ENCODE results near the gene ZNF37A.
"Not testable (repeated sequence)": the region's sequence is repeated elsewhere in the genome, so short reads cannot be mapped to it uniquely, and the experiment has no call there.

Gene ZNF37A

DNA sequence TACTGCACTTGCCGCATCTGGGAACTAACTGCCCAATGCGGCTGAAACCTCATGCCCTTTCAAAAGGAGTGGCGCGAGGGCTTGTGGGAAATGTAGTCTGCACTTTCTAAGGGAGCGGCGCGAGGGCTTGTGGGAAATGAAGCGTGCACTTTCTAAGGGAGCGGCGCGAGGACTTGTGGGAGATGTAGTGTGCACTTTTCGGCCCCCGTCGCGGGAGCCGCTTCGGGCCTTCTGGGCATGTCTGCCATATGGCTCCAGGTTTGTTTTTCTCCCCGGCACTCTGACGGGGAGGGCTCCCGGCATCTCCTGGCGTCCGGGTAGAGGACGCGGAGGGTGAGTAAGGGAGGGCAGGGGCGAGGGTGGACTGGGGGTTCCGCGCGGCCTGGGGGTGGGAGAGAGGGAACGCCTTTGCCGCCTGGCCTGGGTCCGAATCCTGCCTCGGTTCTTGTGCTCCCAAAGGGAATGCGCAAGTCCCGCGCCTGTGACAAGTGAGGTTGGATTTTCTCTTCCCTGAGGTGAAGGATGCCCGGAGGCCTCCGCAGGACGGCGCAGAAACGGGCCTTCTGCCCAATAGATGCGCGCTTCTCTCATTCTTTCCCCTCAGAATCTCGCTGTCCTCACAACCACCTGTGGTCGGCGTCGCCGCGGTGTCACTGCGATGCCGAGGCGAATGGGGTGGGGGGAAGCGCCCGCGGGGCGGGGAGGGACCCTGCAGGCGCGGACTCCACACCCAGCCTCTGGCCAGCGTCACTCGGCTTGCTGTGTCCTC is at the start of gene ZNF37A:
Gene ZNF37A (plus strand): TSS at position 180 of the 769 bp plus-strand sequence. CDS start 2,281 bp downstream, outside the sequence.
- DNase-seq: peak; percentile 93

DNA sequence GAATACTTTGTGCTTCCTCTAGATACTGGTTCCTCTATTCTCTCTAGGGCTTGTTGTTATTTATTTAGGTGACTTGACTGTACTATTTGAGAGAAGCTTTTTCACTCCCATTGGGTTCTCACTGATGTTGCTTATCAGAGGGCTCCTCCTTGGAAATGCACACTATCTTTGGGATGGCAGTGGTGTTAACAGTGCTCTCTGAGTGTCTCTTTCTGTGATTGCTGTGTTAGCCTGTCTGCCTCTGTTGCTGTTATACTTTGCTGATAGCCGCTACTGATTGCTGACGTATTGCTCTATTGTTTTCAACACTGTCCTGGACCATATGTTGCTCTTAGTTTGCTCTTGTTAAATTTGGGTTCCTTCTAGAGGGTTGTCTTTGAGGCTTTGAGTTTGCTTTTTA is 49.0 kb upstream of the ZNF37A start:
- no peak for DNase-seq

DNA sequence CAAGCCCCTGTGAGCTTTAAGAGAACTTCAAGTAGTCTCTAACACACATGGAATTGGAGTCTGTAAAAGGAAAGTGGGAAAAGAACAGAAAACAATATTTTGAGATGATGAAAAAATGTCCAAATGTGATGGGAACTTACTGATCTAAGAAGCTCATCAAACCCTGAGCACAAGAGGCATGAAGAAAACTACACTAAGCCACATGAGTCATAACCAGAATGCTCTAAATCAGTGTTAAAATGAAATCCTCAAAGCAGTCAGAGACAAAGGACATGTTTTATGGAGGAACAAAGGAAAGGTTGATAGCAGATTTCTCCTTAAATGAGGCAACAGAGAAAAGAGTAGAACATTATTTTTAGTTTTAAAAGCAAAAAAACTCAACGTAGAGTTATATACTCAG is 46.5 kb upstream of the ZNF37A start:
- DNase-seq: no peak

DNA sequence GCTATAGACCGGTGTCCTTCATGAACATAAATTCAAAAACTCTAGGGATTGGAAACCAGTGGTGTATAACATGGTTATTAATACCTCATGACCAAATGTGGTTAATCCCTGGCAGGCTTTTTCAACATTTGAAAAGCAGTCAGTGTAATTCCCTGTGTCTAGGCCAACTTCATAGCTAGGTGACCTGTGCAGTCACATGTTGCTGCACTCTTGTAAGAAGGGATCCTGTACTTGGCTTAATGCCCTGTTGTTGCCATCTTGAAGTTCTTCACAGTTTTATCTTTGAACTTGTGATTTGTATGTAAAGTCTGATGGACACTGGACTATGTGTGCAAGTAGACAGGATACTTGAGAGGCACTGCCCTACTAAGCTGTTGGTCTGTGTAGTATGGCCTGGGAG is 43.9 kb upstream of the ZNF37A start:
- DNase-seq: no peak

DNA sequence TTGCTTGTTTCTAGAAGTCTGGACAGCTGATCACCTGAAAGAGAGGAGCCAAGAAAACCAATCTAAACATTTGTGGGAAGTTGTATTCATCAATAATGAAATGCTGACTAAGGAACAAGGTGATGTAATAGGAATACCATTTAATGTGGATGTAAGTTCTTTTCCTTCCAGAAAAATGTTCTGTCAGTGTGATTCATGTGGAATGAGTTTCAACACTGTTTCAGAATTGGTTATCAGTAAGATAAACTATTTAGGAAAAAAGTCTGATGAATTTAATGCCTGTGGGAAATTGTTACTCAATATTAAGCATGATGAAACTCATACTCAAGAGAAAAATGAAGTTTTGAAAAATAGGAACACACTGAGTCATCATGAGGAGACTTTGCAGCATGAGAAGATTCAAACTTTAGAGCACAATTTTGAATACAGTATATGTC is 39.8 kb upstream of the ZNF37A start:
- DNase-seq: peak; percentile 27

DNA sequence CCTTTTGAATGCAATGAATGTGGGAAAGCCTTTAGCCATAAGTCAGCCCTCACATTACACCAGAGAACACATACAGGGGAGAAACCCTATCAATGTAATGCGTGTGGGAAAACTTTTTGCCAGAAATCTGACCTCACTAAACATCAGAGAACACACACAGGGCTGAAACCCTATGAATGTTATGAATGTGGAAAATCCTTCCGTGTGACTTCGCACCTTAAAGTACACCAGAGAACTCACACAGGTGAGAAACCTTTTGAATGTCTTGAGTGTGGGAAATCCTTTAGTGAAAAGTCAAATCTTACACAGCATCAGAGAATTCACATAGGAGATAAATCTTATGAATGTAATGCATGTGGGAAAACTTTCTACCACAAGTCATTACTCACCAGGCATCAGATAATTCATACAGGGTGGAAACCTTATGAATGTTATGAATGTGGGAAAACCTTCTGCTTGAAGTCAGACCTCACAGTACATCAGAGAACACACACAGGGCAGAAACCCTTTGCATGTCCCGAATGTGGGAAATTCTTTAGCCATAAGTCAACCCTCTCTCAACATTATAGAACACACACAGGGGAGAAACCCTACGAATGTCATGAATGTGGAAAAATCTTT is 38.8 kb upstream of the ZNF37A start:
- not testable (repeated sequence) for DNase-seq

DNA sequence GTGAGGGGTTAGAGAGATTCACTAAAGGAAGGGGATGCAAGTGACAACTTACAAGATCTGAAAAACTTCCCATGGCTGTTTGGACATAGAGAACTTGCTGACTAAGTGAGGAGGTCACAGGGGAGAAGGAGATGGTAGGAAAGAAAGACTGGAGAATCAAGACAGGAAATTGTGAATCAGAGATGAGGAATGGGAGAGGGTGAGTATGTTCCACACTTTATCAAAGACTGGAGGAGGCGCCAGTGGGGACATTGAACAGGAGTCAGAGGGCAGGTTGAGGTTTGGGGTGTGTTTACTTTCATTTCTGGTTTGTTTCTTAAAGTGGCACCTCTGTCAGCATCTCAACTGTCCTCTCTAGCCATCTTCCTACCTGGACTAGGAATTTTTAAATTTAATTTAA is 24.5 kb upstream of the ZNF37A start:
- DNase-seq: peak; percentile 56

DNA sequence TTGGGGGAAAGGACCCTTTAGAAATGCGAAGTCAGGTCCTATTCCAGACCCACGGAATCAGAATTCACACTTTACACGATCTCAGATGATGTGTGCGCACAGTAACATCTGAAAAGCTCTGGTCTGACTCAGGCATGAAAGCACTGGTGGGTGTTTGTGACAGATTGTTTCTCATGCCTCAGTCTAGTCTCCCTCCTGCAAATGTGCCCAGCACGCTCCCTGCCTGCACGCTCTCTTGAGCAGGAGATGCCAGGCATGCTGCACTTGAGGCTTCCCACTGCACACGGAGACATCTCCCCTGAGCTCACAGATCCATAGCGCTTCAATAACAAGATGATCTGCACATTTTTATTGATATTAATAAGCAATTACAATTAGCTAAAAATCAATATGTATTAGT is 23.6 kb upstream of the ZNF37A start:
- DNase-seq: no peak

DNA sequence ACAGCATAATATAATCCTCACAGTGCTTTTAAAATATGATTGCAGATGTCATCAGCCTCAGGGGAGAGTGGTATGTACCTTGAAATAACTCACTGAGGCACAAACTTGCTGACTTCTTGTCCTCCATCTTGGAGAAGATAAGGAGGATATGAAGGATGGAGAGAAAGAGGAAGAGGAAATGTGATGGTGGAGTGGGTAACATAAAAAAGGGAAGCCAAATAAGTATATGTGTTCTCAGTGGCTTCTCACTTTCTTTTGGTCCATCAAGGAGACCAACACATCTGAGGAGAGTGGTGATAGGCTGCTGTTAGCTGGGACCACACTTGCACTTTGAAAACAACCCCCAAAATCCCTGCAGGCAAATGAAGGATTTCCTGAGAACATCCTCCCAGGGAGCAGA is 21.6 kb upstream of the ZNF37A start:
- no peak for DNase-seq

DNA sequence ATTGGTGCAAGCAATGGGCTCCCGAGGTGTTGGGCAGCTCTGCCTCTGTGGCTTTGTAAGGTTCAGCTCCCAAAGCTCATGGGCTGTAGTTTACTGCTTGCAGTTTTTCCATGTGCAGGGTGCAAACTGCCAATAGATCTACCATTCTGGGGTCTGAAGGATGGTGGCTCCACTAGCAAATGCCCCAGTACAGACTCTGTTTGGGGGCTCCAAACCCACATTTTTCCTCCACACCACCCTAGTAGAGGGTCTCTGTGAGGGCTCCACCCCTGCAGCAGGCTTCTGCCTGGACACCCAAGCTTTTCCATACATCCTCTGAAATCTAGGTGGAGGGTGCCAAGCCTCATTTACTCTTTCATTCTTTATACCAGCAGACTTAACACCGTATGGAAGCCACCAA is 17.4 kb upstream of the ZNF37A start:
- no peak for DNase-seq

DNA sequence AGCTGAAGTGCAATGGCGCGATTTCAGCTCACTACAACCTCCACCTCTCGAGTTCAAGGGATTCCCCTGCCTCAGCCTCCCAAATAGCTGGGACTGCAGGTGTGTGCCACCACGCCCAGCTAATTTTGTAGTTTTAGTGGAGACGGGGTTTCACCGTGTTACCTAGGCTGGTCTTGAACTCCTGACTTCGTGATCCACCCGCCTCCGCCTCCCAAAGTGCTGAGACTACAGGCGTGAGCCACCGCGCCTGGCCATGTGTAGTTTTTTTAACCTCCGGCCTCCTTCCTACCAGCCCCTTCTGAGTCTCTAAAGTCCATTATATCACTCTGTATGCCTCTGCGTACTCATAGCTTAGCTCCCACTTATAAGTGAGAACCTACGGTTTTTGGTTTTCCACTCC is 819 bp upstream of the ZNF37A start:
- not testable (repeated sequence) for DNase-seq

DNA sequence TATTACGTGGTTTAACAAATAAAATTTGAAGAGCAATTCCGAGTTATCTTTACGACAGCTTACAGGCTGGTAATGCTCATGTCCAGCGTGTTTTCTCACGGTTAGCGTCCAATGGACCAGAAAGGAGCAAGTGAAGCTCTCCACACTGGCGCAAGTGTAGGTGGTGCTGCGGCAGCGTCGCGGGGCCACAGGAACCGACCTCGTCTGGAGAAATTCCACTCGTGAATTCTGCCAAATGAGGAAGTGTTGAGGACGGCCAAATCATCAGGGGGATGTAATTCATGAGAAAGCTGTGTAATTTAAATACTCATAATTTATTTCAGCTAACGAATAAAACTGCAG is 350 bp upstream of the ZNF37A start:
- no peak for DNase-seq

DNA sequence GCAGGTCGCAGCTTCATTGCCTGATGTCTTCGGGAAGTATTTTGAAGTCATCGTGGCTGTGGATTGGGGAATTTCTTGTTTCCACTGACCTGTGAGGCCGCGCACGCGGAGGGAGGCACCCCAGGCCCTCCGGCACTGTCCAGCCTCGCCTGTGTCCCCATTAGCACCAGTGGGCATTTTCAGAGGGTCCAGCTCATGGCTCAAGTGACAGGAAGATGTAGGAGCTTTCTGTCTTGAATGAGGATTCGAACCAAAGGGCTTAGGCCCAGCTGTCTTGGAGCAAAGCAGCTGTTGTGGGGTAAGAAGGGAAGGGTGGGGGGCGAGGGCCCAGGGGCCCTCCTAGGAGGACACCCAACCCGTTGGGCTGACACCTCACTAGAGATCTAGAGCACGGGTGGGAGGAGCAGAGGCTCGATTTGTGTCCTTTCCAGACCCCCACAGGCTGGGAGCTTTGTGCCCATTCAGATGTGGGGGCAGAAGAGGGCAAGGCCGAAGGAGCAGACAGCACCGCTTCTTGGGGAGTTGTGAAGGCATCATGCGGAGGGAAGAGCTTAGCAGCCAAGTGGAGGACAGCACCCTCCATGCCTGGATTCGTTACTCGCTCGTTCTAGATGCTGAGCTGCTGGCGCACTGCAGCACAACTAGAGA is 914 bp downstream of the ZNF37A start:
- DNase-seq: no peak

DNA sequence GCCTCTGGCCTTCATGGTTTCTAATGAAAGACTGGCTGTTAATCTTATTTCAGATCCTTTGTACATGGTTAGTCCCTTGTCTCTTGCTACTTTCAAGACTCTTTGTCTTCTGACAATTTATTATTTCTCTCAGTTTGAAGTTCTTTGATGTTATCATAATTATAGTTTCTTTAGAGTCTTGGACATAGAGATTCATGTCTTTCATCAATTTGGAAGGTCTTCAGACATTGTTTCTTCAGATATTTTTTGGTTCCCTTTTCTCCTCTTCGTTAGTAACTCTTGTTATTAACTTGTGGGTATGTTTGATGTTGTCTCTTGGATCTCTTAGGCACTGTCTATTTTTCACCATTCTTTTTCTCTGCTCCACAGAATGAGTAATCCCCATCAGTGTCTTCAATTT is 8.7 kb downstream of the ZNF37A start:
- no peak for DNase-seq

DNA sequence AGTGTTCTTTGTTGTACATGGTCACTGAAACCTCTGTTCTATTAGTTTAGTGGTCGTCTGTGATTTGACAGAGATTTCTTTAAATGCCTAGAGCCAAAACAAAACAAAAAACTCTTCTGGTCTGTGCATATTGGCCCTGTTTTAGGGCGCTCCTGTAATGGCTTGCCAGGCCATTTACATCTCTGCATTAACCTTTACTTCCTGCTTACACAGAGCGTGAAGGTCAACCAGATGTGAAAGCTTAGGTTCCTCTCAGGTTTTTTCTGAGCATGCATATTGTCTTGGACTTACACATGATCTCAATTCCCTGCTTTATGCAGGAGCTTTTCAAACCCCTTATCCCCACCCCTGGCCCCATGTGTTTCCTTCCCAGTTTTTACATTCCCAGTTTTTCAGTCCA is 9.6 kb downstream of the ZNF37A start:
- DNase-seq: no peak

DNA sequence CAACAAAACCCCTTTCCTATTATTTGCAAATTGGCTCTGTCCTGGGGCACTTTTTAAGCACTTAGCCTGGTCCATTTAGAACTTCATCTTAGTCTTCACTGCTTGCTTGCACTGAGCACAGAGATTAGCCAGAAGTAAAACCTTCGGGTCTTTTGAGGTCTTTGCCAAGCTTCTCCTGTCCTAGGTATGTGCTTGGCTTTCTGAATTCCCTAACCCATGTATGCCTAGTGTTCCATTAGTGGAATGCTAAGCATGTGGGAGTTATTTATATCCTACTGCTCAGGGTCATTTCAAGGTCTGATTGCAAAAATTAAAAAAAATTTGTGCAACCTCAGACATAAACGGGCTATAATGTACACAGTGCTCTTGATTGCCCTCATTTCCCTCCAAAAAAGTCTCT is 18.0 kb downstream of the ZNF37A start:
- no peak for DNase-seq

DNA sequence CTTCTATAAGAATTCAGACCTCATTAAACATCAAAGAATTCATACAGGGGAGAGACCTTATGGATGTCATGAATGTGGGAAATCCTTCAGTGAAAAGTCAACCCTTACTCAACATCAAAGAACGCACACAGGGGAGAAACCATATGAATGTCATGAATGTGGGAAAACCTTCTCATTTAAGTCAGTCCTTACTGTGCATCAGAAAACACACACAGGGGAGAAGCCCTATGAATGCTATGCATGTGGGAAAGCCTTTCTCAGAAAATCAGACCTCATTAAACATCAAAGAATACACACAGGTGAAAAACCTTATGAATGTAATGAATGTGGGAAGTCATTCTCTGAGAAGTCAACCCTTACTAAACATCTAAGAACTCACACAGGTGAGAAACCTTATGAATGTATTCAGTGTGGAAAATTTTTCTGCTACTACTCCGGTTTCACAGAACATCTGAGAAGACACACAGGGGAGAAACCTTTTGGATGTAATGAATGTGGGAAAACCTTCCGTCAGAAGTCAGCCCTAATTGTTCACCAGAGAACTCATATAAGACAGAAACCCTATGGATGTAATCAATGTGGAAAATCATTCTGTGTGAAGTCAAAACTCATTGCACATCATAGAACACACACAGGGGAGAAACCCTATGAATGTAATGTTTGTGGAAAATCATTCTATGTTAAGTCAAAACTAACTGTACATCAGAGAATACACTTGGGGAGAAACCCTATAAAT is 24.1 kb downstream of the ZNF37A start:
- DNase-seq: no peak

DNA sequence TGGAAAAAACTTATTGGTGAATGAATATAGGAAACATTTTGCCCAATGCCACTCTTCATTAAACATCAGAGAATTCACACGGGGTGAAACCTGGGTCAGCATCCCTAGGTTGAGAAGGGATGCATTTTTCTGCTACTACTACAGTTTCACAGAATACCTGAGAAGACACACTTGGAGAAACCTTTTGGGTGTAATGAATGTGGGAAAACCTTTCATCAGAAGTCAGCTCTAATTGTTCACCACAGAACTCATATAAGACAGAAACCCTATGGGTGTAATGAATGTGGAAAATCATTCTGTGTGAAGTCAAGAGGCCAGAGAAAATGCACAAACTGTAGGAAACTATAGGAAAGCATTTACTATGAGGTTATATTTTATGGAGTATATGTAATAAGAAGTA is 24.9 kb downstream of the ZNF37A start:
- DNase-seq: no peak

DNA sequence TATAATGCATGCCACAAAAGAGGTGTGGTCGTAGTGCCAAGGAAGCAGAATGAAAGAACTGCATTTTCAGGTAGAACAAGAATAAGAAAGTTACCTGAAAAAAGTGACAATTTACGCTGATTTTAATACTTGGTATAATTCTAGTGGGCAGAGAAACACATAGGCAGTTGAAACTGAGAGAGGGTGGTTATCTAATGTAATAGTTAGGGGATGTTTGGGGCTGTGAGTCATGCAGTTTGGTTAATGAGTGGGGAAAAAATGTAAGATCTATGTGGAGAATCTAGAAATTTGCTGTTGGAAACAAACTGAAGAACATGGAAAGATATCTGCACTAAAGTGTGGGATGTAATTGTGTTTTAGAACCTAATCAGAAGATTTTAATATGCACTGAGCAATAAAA is 33.7 kb downstream of the ZNF37A start:
- DNase-seq: no peak

DNA sequence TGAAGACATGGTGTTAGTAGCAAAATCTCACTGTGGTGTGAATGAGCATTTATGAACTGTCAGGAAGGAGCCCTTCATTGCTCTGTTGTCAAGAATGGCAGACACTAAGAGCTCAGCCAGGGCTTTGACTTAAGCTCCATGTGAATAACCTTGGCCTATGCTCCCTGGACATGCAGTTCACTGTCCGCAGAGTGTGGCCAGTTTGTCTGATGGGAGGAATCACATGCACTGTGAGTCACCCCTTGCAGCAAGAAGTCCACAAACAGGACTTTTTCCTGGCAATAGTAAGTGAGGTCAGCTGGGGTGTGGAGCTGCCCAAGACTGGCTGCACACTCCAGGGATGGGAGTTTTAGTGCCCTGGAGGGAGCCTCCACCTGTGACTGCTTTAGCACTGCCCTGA is 49.5 kb downstream of the ZNF37A start:
- DNase-seq: no peak

DNA sequence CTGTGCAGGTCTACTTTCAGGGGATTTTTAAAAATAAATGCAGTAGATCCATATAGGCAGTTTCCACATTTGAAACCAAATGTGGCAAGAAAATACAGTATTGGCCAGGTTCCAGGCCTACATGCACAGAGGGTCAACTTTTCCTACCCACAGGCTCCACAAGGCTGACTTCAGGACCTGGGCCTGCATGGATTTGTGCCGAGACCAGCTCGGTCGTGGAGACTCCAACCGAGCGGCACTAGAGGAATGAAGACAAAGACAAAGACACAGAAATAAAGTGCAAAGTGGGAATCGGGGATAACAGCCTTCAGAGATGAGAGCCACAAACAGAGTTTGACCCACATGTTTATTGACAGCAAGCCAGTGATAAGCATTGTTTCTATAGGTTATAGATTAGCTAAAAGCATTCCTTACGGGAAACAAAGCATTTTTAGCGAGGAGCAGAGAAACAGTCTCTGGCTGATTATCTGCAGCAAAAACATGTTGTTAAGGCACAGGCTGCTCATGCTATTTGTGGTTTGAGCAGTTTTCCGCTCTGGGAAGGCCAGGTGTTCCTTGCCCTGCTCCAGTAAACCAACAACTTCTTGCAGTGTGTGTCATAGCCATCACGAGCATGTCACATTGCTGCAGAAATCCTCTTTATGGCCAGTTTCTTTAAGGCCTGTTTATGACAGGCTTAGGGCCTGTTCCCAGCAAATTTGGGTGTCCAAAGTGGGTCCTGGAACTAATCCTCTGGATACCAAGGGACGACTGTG is 52.6 kb downstream of the ZNF37A start:
- DNase-seq: no peak

DNA sequence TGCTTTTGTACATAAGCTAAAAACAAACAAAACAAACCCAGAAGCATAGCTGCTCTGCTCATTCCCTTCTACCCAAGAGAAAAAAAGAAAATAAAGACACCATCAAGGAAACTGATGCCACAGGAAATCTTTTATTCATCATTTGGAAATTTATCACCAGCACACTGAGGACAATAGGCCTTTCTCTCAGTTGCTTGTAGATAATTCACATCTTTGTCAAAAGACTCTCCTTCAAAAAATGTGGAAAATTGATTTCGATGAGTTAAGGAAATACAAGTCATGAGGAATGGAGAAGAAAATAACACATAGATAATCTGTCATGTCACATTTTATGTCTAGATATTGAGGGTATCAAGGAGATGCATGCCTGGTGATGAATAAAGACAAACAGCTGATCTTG is 53.5 kb downstream of the ZNF37A start:
- DNase-seq: no peak

DNA sequence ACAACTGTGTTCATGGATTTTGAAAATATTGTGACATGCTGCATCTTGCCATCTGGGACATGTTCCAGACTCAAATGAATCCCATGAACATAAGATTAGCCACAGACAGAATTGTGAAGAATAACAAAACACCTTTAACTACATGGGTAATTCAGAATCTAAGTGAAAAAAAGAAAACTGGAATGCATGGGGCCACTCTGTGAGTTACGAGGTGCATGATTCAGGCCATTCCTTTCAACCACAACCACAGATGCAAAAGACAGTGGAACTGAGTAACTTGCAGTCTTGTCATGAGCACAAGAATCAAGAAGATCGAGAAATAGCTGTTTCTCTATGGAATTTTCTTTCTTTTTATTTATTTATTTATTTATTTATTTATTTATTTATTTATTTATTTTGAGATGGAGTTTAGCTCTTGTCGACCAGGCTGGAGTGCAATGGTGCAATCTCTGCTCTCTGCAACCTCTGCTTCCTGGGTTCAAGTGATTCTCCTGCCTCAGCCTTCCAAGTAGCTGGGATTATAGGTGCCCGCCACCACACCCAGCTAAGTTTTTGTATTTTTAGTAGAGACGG is 56.8 kb downstream of the ZNF37A start:
- not testable (repeated sequence) for DNase-seq

Measured in kidney glomerular epithelial cell (primary cell).